ENCODE results near the gene NR2E3. TPM values are rescaled to one million over a fixed set of nuclear protein-coding genes. Genes with fewer than 3 reads are reported as not detected.
A peak's percentile ranks its signal among the peaks of the same experiment; 100 is the strongest.

NR2E3 gene
- total RNA-seq, 1 donor from 2014 or later = not detected

DNA sequence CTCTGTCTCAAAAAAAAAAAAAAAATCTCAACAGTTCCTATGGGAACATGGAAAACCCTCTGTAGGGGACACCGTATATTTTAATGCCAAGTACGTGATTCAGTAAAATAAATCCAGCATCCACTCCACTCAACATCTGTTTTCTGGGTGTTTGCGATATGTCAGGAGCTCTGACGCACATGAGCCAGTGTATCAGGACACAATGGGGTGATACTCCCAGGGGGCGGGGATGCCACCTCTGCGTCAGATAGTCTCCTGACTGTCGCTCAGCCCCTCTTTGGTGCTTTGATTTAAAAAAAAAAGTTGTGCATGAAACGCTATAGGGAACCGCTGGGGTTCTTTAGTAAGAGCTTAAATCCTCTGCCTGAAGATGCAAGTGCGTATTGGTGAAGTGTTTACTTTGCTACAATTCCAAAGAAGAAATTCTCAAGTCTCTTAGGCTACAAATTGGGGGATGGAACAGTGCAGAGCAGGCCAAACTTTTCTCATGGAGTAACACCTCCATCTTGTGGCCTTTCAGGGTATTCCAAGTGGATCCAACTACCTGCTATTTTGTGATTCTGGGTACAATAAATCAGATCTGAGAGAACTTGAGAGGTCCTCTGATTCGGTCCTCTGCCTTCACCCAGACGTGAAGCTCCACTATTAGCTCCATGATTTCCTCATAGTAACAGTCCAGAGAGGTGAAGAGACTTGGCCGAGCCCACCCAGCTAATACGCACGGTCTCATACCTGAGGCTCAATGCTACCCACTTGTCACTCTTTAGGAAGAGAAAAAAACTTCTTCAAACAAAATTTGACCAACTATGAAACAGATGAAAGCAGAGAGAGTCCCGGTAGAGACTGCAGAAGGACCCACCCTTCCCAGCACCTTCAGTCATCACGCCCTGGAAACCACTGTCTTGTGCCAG, 9.3 kb upstream of the NR2E3 start:
- DNase-seq (ENCODE audit: low spot score) = peak; percentile 68
- H3K36me3 Mint-ChIP-seq (ENCODE audit: low read depth, unreplicated experiment) = no peaks in the 10 kb centered on the region

DNA sequence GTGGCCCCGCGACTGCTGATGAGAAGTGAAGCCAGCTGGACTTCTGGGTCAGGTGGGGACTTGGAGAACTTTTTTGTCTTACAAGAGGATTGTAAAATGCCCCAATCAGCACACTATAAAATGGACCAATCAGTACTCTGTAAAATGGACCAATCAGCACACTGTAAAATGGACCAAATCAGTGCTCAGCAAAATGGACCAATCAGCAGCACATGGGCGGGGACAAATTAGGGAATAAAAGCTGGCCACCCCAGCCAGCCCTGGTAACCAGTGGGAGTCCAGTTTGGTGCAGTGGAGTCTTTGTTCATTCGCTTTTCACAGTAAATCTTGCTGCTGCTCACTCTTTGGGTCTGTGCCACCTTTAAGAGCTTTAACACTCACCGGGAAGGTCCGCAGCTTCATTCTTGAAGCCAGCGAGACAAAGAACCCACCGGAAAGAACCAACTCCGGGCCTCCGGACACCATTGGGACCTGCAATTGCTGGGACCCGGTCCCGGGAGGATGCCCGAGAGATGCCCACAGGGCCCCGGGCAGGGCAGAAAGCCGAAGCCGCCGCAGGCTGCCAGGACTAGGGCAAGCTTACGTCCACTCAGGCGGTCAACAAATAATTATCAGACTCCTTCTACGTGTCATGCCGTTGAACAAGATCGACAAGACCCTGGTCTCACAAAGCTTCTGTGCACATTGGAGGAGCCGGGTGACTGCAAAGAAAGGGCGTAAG, 8.3 kb upstream of the NR2E3 start:
- TF ChIP-seq, protein P1, sequence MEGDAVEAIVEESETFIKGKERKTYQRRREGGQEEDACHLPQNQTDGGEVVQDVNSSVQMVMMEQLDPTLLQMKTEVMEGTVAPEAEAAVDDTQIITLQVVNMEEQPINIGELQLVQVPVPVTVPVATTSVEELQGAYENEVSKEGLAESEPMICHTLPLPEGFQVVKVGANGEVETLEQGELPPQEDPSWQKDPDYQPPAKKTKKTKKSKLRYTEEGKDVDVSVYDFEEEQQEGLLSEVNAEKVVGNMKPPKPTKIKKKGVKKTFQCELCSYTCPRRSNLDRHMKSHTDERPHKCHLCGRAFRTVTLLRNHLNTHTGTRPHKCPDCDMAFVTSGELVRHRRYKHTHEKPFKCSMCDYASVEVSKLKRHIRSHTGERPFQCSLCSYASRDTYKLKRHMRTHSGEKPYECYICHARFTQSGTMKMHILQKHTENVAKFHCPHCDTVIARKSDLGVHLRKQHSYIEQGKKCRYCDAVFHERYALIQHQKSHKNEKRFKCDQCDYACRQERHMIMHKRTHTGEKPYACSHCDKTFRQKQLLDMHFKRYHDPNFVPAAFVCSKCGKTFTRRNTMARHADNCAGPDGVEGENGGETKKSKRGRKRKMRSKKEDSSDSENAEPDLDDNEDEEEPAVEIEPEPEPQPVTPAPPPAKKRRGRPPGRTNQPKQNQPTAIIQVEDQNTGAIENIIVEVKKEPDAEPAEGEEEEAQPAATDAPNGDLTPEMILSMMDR (IDR thresholded peaks at IDR 0.05; ENCODE audit: unreplicated experiment) = no peak
- Mint-ChIP-seq H3K9me3 (ENCODE audit: unreplicated experiment) (no peaks in the 10 kb centered on the region), H3K27me3 (ENCODE audit: unreplicated experiment) (peaks cover 2% of the 10 kb centered on the region), H3K4me3 (ENCODE audit: unreplicated experiment) (no peak overlapping the region), H3K36me3 (ENCODE audit: low read depth, unreplicated experiment) (no peaks in the 10 kb centered on the region), H3K27ac (ENCODE audit: unreplicated experiment) (no peak overlapping the region), H3K4me1 (ENCODE audit: unreplicated experiment) (peaks cover 11% of the 10 kb centered on the region)
- no peak for DNase-seq (ENCODE audit: low spot score)

More for the DNA sequence above, 9.3 kb upstream of the NR2E3 start:
- Mint-ChIP-seq H3K4me1 (ENCODE audit: unreplicated experiment) (peaks cover 6% of the 10 kb centered on the region), H3K27ac (ENCODE audit: unreplicated experiment) (no peak overlapping the region), H3K4me3 (ENCODE audit: unreplicated experiment) (no peak overlapping the region), H3K27me3 (ENCODE audit: unreplicated experiment) (peaks cover 2% of the 10 kb centered on the region), H3K9me3 (ENCODE audit: unreplicated experiment) (no peaks in the 10 kb centered on the region)
- TF ChIP-seq, protein P1 (IDR thresholded peaks at IDR 0.05; ENCODE audit: unreplicated experiment) = peak; percentile 83

DNA sequence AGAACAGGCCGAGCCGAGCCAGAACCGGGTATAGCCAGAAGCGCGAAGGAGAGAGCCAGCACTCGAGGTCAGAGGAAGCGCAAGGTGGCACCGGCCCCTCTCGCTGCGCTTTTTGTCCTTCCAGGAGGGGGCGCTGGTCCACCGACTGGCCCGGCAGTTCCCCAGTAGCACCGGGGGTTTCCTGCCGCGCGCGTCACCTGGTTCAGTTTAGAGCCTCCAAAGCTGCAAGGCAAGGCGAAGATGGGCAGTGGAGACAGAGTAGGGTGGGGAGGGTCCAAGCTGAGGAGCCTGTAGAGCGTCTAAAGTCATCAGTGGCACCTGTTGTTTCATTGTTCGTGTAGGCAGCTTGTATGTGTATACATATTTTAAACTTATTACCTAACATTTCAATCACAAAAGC, 7.6 kb upstream of the NR2E3 start:
- H3K4me1 Mint-ChIP-seq (ENCODE audit: unreplicated experiment) = peaks cover 18% of the 10 kb centered on the region
- peaks cover 2% of the 10 kb centered on the region for H3K27me3 Mint-ChIP-seq (ENCODE audit: unreplicated experiment)
- TF ChIP-seq, protein P1 (IDR thresholded peaks at IDR 0.05; ENCODE audit: unreplicated experiment) = peak; percentile 75
- H3K36me3 Mint-ChIP-seq (ENCODE audit: low read depth, unreplicated experiment) = no peaks in the 10 kb centered on the region
- no peak overlapping the region for H3K27ac Mint-ChIP-seq (ENCODE audit: unreplicated experiment)
- H3K9me3 Mint-ChIP-seq (ENCODE audit: unreplicated experiment) = no peaks in the 10 kb centered on the region
- H3K4me3 Mint-ChIP-seq (ENCODE audit: unreplicated experiment) = no peak overlapping the region
- DNase-seq (ENCODE audit: low spot score) = peak; percentile 69

DNA sequence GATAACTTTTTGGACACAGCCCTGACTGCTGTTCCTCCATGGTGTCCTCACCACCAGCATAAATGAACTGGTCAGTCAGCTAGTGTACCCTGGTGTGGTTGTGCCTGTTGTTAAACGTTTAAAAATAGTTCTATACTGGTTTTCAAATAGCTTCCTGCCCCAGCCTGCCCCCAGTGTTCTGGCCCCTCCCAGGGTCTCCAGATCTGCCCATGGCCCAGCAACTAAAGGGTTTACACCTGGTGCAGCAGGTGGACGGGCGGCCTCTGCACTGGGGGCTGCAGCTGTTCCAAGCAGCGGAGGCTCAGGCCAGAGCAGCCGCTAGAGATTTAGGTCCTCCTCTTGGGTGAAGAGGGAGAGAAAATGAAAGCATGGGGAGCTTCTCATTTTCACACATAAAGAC, 6.1 kb upstream of the NR2E3 start:
- Mint-ChIP-seq H3K27me3 (ENCODE audit: unreplicated experiment) (peaks cover 2% of the 10 kb centered on the region), H3K27ac (ENCODE audit: unreplicated experiment) (no peak overlapping the region), H3K4me1 (ENCODE audit: unreplicated experiment) (peaks cover 26% of the 10 kb centered on the region), H3K9me3 (ENCODE audit: unreplicated experiment) (no peaks in the 10 kb centered on the region), H3K36me3 (ENCODE audit: low read depth, unreplicated experiment) (no peaks in the 10 kb centered on the region), H3K4me3 (ENCODE audit: unreplicated experiment) (no peak overlapping the region)
- TF ChIP-seq, protein P1 (IDR thresholded peaks at IDR 0.05; ENCODE audit: unreplicated experiment) = no peak
- no peak for DNase-seq (ENCODE audit: low spot score)
